ENCODE data around the gene PRR7.

The PRR7 gene

GRCh38 chr5:177472460-177473442 is 26.1 kb downstream of the PRR7 start (continued):
- TF ChIP-seq CTCF (tag by site-specific recombination; IDR thresholded peaks at IDR 0.05) (peak; percentile 51; the same call in 1 of the 2 replicates), ZNF324 (tag by site-specific recombination; IDR thresholded peaks at IDR 0.05) (0 out of 2 replicates have a peak, but pooled peaks have one; percentile 26), KLF1 (tag by site-specific recombination; IDR thresholded peaks at IDR 0.05) (peak; percentile 51), ZNF280D (tag by site-specific recombination; IDR thresholded peaks at IDR 0.05) (no peak), ZNF514 (tag by site-specific recombination; IDR thresholded peaks at IDR 0.05) (no peak), BCL11B (tag by site-specific recombination; IDR thresholded peaks at IDR 0.05; ENCODE audit: low read depth) (peak; percentile 54), ZNF423 (tag by site-specific recombination; IDR thresholded peaks at IDR 0.05) (peak; percentile 24; the same call in 1 of the 2 replicates), ZNF600 (tag by site-specific recombination; IDR thresholded peaks at IDR 0.05) (peak; percentile 37; the same call in 1 of the 2 replicates), ZNF19 (tag by site-specific recombination; IDR thresholded peaks at IDR 0.05; ENCODE audit: low read depth) (no peak), ZNF561 (tag by site-specific recombination; IDR thresholded peaks at IDR 0.05; ENCODE audit: borderline replicate concordance) (0 out of 2 replicates have a peak, but pooled peaks have one; percentile 17), TCF7L2 (IDR thresholded peaks at IDR 0.05; ENCODE audit: borderline replicate concordance, low read depth, low read length) (no peak), ZNF341 (tag by site-specific recombination; IDR thresholded peaks at IDR 0.05; ENCODE audit: low read depth) (peak; percentile 45; the same call in 1 of the 2 replicates), ZBTB7A (tag by site-specific recombination; IDR thresholded peaks at IDR 0.05; ENCODE audit: low read depth) (peak; percentile 57; the same call in 1 of the 2 replicates), KLF9 (tag by site-specific recombination; IDR thresholded peaks at IDR 0.05; ENCODE audit: low read depth) (peak; percentile 69), ZNF707 (tag by site-specific recombination; IDR thresholded peaks at IDR 0.05) (no peak), SP7 (tag by site-specific recombination; IDR thresholded peaks at IDR 0.05) (peak; percentile 42; the same call in 1 of the 2 replicates), AEBP2 (tag by site-specific recombination; IDR thresholded peaks at IDR 0.05; ENCODE audit: borderline replicate concordance) (no peak), KLF16 (tag by site-specific recombination; IDR thresholded peaks at IDR 0.05) (0 out of 2 replicates have a peak, but pooled peaks have one; percentile 61), ZNF513 (tag by site-specific recombination; IDR thresholded peaks at IDR 0.05) (no peak), PRDM10 (tag by site-specific recombination; IDR thresholded peaks at IDR 0.05) (peak; percentile 56), ZNF488 (tag by site-specific recombination; IDR thresholded peaks at IDR 0.05) (no peak), ZBTB10 (tag by site-specific recombination; IDR thresholded peaks at IDR 0.05) (peak; percentile 85)
